GM12891 (cell line): ENCODE results near the gene DMC1.

ENCODE experiments used
- PAX5 ChIP-seq: IDR thresholded peaks from 2 replicates; pipeline ENCODE4 v1.6.1; 2011; ENCODE audit warnings: low read length, moderate library complexity, mild to moderate bottlenecking; ENCODE audit not compliant: insufficient read depth, severe bottlenecking
- POLR2A ChIP-seq: IDR thresholded peaks from 2 replicates; pipeline ENCODE4 v1.6.1; 2011; ENCODE audit warnings: low read depth, low read length, control low read depth
- POLR2AphosphoS5 ChIP-seq: IDR thresholded peaks from 2 replicates; pipeline ENCODE4 v1.6.1; 2011; ENCODE audit warnings: low read depth, low read length, control low read depth
- SPI1 ChIP-seq: IDR thresholded peaks from 2 replicates; pipeline ENCODE4 v1.6.1; 2011; ENCODE audit warnings: low read depth, low read length, control low read depth
- TAF1 ChIP-seq: IDR thresholded peaks from 2 replicates; pipeline ENCODE4 v1.6.1; 2011; ENCODE audit warnings: low read depth, low read length, control low read depth

- TF ChIP-seq POLR2AphosphoS5: no peak
- TF ChIP-seq POLR2A: no peak
- no peak for TF ChIP-seq SPI1
- no peak for TF ChIP-seq TAF1
- no peak for TF ChIP-seq PAX5
Measured at GRCh38 chr22:38523029-38523428, 47.0 kb downstream of the DMC1 start.
